Activated naive CD4-positive, alpha-beta T cell treated with anti-CD3 and anti-CD28 coated beads, Interleukin-2, amount 50 U/mL, for 24 hours (primary cell): ENCODE data around the gene SERINC5.
"Not testable (repeated sequence)": the region's sequence is repeated elsewhere in the genome, so short reads cannot be mapped to it uniquely, and the experiment has no call there.

Experiments used
- H3K27ac Mint-ChIP-seq: one replicate; pipeline ENCODE4 v1.8.0; 2021; ENCODE audit warnings: mild to moderate bottlenecking, mixed read lengths
- H3K27me3 Mint-ChIP-seq: one replicate; pipeline ENCODE4 v1.8.0; 2021; ENCODE audit warnings: mixed read lengths
- H3K36me3 Mint-ChIP-seq: one replicate; pipeline ENCODE4 v1.8.0; 2021; ENCODE audit warnings: mixed read lengths
- H3K4me1 Mint-ChIP-seq: one replicate; pipeline ENCODE4 v1.8.0; 2021; ENCODE audit warnings: mixed read lengths
- H3K4me3 Mint-ChIP-seq: one replicate; pipeline ENCODE4 v1.8.0; 2021; ENCODE audit warnings: mild to moderate bottlenecking, mixed read lengths
- H3K9me3 Mint-ChIP-seq: one replicate; pipeline ENCODE4 v1.8.0; 2021; ENCODE audit warnings: mixed read lengths

The SERINC5 gene

GRCh38 chr5:80185095-80185494 lies 70.8 kb downstream of the SERINC5 start:
- H3K9me3 Mint-ChIP-seq, result no peaks in the 10 kb centered on the region
- peaks cover 2% of the 10 kb centered on the region for H3K36me3 Mint-ChIP-seq
- H3K27me3 Mint-ChIP-seq, result no peaks in the 10 kb centered on the region
- peaks cover 90% of the 10 kb centered on the region for H3K4me1 Mint-ChIP-seq
- H3K4me3 Mint-ChIP-seq, result peak overlapping the region; percentile 34
- peak overlapping the region; percentile 98 for H3K27ac Mint-ChIP-seq

GRCh38 chr5:80184235-80185023 lies 71.4 kb downstream of the SERINC5 start:
- Mint-ChIP-seq H3K9me3 (no peaks in the 10 kb centered on the region), H3K27me3 (no peaks in the 10 kb centered on the region), H3K4me3 (peak overlapping the region; percentile 65), H3K4me1 (peaks cover 93% of the 10 kb centered on the region), H3K36me3 (peaks cover 2% of the 10 kb centered on the region), H3K27ac (peak overlapping the region; percentile 98)

- H3K27me3 Mint-ChIP-seq, H3K9me3 Mint-ChIP-seq, H3K36me3 Mint-ChIP-seq: not testable (repeated sequence)
- peaks cover 92% of the 10 kb centered on the region for H3K4me1 Mint-ChIP-seq
- peak overlapping the region; percentile 65 for H3K4me3 Mint-ChIP-seq
- H3K27ac Mint-ChIP-seq, result peak overlapping the region; percentile 98
Observed at GRCh38 chr5:80183728-80184234, 72.1 kb downstream of the SERINC5 start.

DNA sequence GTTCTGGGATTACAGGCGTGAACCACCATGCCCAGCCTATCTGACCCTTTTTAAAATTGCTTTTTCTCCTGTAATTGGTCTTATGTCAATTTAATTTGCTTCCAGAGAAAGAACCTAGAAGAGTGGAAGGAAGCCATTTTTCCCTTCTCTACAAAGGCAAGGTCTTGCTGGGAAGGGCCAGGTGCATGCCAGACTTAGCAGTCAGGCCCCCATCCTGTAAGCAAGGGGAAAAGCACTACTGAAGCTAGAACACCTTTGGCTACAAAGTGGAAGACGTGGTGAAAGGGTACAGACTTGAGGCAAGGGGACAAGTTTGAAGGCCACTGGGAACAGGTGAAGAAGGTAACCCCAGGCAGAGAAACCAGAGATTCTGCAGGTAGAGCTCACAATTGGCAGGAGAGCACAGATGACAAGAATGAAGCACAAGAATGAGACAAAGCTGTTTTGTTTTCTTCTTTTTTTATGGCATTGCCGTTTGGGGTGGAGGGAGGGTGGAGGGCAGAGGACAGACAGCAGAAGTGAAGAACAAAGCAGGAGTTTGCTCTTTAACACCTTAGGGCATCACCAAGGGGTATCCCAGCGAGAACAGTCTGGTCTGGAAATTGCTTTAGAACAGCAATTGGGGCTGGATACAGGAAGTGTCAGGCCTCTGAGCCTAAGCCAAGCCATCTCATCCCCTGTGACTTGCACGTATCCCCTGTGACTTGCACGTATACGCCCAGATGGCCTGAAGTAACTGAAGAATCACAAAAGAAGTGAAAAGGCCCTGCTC lies 72.9 kb downstream of the SERINC5 start:
- Mint-ChIP-seq H3K4me1 (peaks cover 88% of the 10 kb centered on the region), H3K4me3 (peak overlapping the region; percentile 65), H3K27ac (peak overlapping the region; percentile 98), H3K9me3 (no peaks in the 10 kb centered on the region), H3K27me3 (no peaks in the 10 kb centered on the region), H3K36me3 (peaks cover 2% of the 10 kb centered on the region)

- H3K4me3 Mint-ChIP-seq, result peak overlapping the region; percentile 67
- no peaks in the 10 kb centered on the region for H3K9me3 Mint-ChIP-seq
- H3K27ac Mint-ChIP-seq, result peak overlapping the region; percentile 91
- no peaks in the 10 kb centered on the region for H3K27me3 Mint-ChIP-seq
- peaks cover 90% of the 10 kb centered on the region for H3K4me1 Mint-ChIP-seq
- H3K36me3 Mint-ChIP-seq, result peaks cover 5% of the 10 kb centered on the region
Observed at GRCh38 chr5:80181618-80182211, 74.1 kb downstream of the SERINC5 start.

- H3K36me3 Mint-ChIP-seq, result peaks cover 19% of the 10 kb centered on the region
- H3K9me3 Mint-ChIP-seq, result no peaks in the 10 kb centered on the region
- no peaks in the 10 kb centered on the region for H3K27me3 Mint-ChIP-seq
- peaks cover 72% of the 10 kb centered on the region for H3K4me1 Mint-ChIP-seq
- peak overlapping the region; percentile 80 for H3K27ac Mint-ChIP-seq
- no peak overlapping the region for H3K4me3 Mint-ChIP-seq
Observed at GRCh38 chr5:80177236-80177635, 78.6 kb downstream of the SERINC5 start.

GRCh38 chr5:80175337-80175736 lies 80.5 kb downstream of the SERINC5 start:
- no peaks in the 10 kb centered on the region for H3K27me3 Mint-ChIP-seq
- H3K4me3 Mint-ChIP-seq, result no peak overlapping the region
- peaks cover 61% of the 10 kb centered on the region for H3K4me1 Mint-ChIP-seq
- H3K36me3 Mint-ChIP-seq, result peaks cover 25% of the 10 kb centered on the region
- H3K9me3 Mint-ChIP-seq, result no peaks in the 10 kb centered on the region
- peak overlapping the region; percentile 75 for H3K27ac Mint-ChIP-seq

DNA sequence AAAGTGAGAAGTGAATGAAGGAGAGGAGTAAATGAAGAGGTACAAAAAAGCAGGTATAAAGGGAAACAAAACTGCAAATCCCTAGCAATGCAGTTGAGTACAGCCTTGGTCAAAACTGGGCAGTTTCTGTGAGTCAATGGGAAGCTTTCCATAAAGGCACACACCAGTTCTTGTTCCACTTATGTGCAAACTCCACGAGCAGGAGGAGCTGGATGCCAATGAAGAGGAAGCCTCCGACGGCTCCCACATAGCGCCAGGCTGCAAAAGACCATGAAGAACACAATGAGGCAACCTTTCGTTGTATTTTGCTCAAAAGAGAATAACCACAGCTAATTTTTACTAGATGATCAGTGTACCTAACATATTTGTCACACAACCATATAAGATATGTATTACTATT lies 81.1 kb downstream of the SERINC5 start:
- Mint-ChIP-seq H3K27me3 (no peaks in the 10 kb centered on the region), H3K4me3 (no peak overlapping the region), H3K4me1 (peaks cover 61% of the 10 kb centered on the region), H3K36me3 (peaks cover 28% of the 10 kb centered on the region), H3K27ac (no peak overlapping the region), H3K9me3 (no peaks in the 10 kb centered on the region)

DNA sequence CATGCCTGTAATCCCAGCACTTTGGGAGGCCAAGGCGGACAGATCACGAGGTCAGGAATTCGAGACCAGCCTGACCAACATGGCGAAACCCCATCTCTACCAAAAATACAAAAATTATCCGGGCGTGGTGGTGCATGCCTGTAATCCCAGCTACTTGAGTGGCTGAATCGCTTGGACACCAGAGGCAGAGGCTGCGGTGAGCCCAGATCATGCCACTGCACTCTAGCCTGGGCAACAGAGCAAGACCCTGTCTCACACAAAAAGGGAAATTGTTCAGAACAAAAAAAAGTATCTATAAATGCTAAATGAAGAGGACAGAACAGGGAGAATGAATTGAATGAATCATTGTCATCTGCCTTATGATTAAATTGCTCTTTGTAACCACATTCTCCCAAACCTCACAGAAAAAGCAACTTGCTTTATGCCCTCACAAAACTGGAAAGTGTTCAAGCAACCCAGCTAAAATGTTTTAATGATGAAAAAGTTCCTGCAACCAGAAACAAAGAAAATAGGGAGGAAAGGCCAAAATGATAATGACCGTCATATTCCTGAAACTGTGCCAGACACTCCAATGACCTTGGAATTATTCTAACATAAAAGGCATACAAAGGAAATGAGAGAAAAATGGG lies 83.7 kb downstream of the SERINC5 start:
- no peaks in the 10 kb centered on the region for H3K27me3 Mint-ChIP-seq
- peak overlapping the region; percentile 88 for H3K27ac Mint-ChIP-seq
- peaks cover 27% of the 10 kb centered on the region for H3K36me3 Mint-ChIP-seq
- H3K9me3 Mint-ChIP-seq, result no peaks in the 10 kb centered on the region
- H3K4me3 Mint-ChIP-seq, result peak overlapping the region; percentile 30
- peaks cover 61% of the 10 kb centered on the region for H3K4me1 Mint-ChIP-seq

- Mint-ChIP-seq H3K4me3 (no peak overlapping the region), H3K27me3 (no peaks in the 10 kb centered on the region), H3K9me3 (no peaks in the 10 kb centered on the region), H3K36me3 (peaks cover 33% of the 10 kb centered on the region), H3K27ac (peak overlapping the region; percentile 65), H3K4me1 (peaks cover 72% of the 10 kb centered on the region)
Observed at GRCh38 chr5:80170117-80170535, 85.7 kb downstream of the SERINC5 start.

GRCh38 chr5:80168388-80169028 lies 87.3 kb downstream of the SERINC5 start:
- H3K36me3 Mint-ChIP-seq, result peaks cover 34% of the 10 kb centered on the region
- H3K9me3 Mint-ChIP-seq, result no peaks in the 10 kb centered on the region
- peak overlapping the region; percentile 55 for H3K27ac Mint-ChIP-seq

DNA sequence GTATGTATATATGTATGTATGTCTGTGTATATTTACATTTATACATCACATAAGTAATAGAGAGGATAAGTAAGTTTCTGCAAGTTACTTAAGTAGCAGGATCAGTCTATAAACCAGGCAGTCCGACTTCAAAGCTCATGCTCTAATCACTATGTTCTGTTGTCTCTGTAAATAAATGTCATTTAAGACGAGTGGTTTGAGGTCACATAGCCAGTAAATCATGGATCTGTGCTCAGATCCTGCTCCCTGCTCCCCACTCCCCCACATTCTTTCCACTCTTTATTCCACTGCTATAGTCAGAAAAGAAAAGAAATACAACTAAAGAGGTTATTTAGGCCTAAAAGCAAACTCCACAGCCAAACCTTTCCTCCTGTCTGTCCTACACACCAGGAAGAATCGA lies 90.4 kb downstream of the SERINC5 start:
- H3K27ac Mint-ChIP-seq, result peak overlapping the region; percentile 69
- peaks cover 40% of the 10 kb centered on the region for H3K36me3 Mint-ChIP-seq
- H3K27me3 Mint-ChIP-seq, result no peaks in the 10 kb centered on the region
- H3K4me3 Mint-ChIP-seq, result no peak overlapping the region
- peaks cover 72% of the 10 kb centered on the region for H3K4me1 Mint-ChIP-seq
- peaks cover 4% of the 10 kb centered on the region for H3K9me3 Mint-ChIP-seq

More at GRCh38 chr5:80168388-80169028, 87.3 kb downstream of the SERINC5 start:
- Mint-ChIP-seq H3K27me3 (no peaks in the 10 kb centered on the region), H3K4me1 (peaks cover 74% of the 10 kb centered on the region), H3K4me3 (no peak overlapping the region)

DNA sequence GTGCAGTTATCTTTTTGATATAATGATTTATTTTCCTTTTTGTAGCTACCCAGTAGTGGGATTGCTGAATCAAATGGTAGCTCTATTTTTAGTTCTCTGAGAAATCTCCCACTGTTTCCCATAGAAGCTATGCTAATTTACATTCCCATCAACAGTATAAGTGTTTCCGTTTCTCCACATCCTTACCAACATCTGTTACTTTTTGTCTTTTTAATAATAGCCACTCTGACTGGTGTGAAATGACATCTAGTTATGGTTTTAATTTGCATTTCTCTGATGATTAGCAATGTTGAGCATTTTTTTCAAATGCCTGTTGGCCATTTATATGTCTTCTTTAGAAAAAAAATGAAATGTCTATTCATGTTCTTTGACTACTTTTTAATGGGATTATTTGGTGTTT lies 94.7 kb downstream of the SERINC5 start:
- no peak overlapping the region for H3K27ac Mint-ChIP-seq
- H3K4me3 Mint-ChIP-seq, result no peak overlapping the region
- H3K27me3 Mint-ChIP-seq, result no peaks in the 10 kb centered on the region
- peaks cover 69% of the 10 kb centered on the region for H3K4me1 Mint-ChIP-seq
- H3K36me3 Mint-ChIP-seq, result peaks cover 39% of the 10 kb centered on the region
- peaks cover 4% of the 10 kb centered on the region for H3K9me3 Mint-ChIP-seq

DNA sequence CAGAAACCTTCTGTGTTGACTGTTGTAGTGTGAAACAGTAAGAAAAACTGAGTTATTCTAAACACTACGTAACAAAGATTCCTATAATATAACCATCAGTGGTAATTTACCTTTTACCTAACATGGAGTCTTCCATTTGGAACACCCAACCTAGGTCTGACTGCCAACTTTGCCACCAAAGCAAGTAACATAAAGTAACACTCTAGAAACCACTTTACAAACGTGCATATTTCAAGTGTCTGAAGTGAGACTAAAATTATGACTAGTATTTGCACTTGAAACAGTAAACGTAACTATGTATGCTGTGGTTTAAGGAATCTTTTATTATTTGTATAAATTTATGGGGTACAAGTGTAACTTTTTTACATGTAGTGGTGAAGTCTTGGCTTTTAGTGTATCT lies 95.6 kb downstream of the SERINC5 start:
- H3K36me3 Mint-ChIP-seq, result peaks cover 38% of the 10 kb centered on the region
- H3K9me3 Mint-ChIP-seq, result peaks cover 4% of the 10 kb centered on the region
- no peak overlapping the region for H3K4me3 Mint-ChIP-seq
- peak overlapping the region; percentile 30 for H3K27ac Mint-ChIP-seq
- no peaks in the 10 kb centered on the region for H3K27me3 Mint-ChIP-seq
- H3K4me1 Mint-ChIP-seq, result peaks cover 63% of the 10 kb centered on the region
